GM19452 (cell line): ENCODE measurements around the gene IGBP1.
"Not testable (repeated sequence)": the region's sequence is repeated elsewhere in the genome, so short reads cannot be mapped to it uniquely, and the experiment has no call there.

Experiments used
- ATAC-seq: cut with Tn5 transposase; IDR thresholded peaks from one replicate; pipeline ENCODE4 v1.9.1; 2021; ENCODE audit not compliant: unreplicated experiment

IGBP1 gene

DNA sequence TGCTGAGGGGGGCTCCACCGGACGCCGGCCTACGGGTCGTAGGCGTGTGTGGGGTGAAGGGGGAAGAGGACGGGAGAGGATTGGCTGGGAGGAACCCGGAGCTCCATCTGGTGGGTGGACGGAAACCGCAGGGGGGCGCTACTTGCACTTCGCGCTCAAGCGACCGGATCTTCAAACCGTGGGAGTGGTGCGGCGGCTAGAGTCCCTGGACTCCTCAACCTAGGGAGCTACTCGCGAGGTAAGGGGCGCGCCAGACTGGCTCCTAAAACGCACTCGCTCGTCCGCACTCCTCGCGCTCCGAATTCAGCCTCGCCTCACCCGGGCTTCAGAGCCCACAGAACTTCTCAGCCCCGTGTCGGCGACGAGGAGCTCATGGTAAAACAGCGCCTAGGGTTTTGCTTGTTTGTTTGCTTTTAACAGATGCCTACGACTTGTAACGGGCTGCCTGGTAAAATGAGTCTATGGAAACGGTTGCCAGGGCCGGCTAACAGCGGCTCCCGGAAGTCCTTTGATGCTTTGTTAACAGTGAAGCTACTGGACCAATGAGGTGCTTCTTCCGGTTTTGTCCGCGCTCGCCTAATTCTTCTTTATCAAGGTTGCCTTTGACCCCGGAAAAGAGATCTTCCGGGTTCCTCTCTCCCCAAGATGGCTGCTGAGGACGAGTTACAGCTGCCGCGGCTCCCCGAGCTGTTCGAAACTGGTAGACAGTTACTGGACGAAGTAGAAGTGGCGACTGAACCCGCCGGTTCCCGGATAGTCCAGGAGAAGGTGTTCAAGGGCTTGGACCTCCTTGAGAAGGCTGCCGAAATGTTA, at the start of gene IGBP1:
TSS of gene IGBP1 (plus strand) at position 145 of the 813 bp plus-strand sequence. CDS start at position 646, 501 bp downstream.
- ATAC-seq: peak; percentile 90

DNA sequence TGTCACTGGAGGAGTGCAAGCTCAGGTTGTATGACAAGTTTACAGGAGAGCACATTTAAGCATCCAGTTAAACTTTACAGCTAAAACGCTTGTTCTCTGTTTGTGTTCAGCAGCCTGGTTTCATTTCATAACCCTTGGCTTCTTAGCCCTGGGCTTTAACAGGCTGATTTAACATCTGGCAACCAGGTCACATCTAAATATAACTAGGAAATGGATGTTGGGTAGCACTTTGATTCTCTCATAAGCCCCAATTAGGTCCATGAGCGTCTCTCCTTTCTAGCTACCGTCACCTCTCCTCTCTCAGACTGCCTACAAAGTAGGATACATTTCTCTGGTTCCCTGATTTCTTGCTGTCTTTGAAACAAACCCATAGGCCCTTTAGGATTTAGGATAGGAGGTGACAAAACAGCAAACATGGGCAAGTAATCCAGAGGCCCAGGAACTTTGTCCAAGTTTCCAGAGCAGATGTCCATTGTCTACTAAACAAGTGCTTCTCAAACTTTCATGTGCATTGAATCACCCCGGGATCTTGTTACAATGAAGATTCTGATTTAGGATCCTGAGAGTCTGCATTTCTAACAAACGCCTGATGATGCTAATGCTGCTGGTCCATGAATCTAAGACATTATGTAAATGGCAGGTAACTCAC, 48.5 kb upstream of the IGBP1 start:
- ATAC-seq: no peak

DNA sequence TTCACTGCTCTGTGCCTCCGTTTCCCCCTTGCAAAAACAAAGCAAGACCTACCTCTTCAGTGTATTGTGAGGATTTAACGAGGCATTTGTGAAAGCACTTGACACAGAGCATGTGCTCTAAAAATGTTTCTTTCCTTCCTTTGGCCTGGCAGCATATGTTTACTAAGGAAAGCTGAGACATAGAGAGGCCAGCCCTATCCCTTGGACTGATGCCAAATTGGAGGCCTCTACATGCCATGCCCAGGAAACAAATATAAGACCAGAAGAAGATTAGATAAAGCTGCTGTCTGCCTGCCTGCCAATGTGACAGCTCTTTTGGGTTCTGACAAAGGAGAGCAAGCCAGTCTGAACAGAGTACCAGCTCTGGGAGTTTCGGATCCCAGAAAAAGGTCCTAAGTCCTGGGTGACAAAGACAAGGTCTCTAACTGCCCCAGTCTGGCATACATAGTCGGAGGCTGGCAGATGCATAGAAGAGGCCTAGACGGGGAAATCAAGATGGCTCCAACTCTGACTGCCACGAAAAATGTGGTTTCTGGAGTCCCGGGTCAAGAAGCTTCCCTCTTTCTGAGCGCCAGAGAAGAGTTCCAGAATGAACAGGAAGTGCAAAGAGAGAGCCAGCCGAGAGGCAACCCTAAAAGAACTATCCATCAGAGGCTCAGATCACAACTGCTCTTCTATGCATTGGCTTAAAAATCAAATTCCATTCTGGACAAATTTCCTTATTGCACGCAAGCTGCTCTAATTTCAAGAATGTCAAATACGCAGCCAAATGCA, 45.2 kb upstream of the IGBP1 start:
- no peak for ATAC-seq

DNA sequence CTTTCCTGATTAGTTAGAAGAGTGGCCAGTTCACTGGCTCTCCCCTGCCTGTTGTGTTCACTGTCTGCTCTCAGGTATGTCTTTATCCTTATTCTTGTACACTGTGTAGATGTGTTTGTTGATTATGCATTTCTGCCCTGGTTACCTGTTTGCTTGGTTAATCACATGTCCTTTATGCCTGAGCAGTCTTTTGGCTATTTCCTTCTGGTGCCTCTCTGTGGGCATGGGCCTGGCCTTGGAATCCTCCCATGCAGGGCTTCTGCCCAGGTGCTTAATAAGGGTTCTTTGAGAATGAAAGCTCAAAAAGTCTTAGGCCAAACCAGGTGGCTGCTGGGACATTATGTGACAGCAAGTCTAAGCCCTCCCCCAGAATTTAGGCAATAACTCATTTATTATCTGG, 44.5 kb upstream of the IGBP1 start:
- no peak for ATAC-seq

DNA sequence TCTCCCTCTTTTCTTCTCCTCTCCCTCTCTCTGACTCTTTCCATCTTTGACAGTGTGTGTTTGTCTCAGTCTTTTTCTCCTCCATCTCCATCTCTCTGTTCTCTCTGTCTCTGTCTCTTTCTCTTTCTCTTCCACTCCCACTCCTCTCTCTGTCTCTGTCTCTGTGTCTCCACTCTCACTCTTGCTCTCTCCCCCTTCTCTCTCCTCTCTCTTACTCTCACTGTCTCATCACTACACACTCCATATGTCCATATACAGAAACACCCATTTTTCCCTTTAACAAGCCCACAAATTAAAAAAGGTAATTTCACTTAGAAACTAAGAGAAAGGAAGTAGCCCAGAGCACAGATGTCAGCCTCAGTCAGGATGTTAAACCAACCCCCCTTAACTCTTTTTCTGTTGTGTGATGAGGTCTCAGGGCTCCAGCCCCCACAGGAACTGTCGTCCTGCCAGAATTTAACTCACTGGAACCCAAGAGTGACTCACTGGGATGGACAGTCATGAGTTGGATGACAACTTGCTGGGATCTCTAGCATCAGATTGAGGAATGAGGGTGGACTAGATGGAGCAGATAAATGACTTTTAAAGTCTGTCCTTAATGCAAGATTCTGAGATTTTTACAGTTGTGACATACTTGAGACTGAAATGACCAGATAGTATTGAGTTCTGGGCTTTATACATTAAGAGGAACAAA, 43.5 kb upstream of the IGBP1 start:
- ATAC-seq: no peak

DNA sequence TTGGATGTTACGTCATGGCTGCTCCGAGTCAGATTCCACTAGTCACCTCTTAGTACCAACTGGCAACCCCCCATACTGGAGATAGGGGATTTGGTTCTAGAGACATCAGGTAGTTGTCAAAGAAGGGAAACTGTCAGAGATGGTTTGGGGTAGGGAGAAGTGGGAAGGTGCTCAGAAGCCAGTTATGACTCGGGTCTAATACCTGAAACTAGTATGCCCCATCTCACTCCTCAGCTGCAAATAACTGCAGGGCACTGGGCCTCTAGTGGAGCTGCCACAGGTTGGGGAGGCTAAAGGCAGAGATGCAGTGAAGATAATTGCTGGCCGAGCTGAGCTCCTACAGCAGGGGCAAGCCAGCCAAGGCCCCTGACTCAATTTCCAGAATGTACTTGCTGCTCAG, 41.0 kb upstream of the IGBP1 start:
- no peak for ATAC-seq

DNA sequence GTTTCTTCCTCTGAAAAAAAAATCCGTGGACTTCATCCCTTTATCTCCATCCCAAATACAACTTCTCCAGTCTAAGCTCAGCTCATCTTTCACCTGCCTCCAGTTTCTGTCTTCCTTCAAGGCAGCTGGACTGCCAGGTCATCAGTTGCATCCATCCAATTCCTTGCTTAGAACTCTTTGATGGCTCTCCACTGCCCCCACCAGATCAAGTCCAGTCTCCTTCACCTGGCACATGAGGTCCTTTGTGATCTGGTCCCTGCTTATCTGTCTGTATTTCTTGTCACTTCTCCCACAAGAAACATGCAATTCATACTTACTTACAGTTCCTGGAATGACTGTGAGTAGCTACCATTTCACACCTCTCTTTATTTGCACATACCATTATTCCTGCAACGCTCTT, 37.2 kb upstream of the IGBP1 start:
- no peak for ATAC-seq

DNA sequence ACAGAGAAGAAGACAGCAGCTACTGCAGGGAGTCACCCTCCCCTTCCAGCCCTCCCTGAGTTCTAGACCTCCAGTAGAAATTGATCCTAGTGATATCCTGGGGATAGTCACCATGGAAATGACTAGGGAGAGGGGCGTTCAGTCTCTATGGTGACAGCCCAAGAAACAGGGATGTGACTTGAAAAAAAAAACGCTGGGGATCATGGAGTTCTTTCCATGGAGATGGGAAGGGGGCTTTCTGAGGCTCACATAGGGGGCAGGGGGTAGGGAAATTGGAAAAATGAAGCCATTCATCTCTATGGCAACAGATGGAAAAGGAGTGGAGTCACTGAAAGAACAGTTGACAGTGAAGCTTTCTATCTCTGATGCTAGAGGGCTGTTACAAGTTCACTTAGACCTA, 28.0 kb upstream of the IGBP1 start:
- ATAC-seq: no peak

DNA sequence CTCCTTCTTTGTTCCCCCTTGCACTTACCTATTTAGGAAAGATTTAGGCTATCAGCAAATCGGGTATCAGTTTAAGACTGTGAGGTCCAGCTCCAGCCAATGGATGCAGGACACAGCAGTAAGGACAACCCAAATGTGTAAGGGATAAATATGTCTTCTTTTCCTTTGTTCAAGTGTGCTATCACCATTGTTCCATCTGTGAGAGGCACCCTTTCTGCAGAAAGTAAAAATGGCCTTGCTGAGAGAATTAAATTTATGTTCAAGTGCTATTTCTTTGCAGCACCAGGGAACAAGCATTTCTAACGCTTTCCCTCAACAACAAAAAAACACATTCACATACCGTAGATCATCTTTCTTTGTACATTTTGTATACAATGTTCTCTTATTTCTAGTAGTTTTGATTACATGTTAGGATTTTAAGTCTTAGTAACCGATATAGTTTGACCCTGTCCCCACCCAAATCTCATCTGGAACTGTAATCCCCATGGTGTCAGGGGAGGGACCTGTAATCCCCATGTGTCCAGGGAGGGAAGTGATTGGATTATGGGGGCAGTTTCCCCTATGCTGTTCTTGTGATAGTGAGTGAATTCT, 21.7 kb upstream of the IGBP1 start:
- not testable (repeated sequence) for ATAC-seq

DNA sequence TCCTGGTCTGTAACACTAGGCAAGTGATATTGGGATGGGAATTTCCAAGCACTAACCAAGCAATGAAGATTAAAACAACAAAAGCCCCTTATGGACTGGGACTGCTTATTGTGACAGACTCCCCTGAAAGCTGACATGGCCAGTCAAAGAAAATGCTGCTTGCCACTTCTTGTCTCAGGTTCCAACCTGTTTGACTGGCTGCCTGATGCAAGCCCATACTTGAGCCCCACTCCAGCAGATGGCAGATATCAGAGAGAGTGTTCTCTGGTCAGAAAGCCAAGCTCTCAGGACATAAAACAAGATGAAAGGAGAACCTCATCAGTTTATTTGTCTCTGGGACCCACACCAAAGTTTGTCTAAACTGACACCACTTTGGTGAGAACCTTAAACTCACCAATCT, 15.5 kb upstream of the IGBP1 start:
- no peak for ATAC-seq

DNA sequence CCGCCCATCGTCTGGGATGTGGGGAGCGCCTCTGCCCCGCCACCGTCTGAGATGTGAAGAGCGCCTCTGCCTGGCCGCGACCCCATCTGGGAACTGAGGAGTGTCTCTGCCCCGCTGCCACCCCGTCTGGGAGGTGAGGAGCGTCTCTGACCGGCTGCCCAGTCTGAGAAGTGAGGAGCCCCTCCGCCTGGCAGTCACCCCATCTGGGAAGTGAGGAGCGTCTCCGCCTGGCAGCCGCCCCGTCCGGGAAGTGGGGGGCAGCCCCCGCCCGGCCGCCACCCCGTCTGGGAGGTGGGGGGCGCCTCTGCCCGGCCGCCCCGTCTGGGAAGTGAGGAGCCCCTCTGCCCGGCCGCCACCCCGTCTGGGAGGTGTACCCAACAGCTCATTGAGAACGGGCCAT, 10.2 kb upstream of the IGBP1 start:
- not testable (repeated sequence) for ATAC-seq

DNA sequence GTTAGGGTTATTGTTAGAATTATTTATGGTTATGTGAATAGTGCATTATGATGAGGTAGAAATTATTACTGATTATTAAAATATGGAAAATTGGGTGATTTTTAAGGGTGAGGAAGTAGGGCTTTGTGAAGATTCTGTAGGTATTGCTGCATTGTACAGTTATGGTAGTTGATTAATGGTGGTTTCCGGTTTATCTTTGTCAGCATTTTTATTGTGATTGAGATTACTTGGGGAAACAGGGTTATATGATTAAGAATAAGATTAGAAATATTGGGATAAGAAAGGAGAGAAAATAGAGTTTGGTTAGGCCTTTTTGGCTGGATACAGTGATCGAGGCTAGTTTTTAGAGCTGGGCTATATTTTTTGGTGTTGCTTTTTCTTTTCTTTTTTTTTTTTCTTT, 8.6 kb upstream of the IGBP1 start:
- ATAC-seq: no peak

DNA sequence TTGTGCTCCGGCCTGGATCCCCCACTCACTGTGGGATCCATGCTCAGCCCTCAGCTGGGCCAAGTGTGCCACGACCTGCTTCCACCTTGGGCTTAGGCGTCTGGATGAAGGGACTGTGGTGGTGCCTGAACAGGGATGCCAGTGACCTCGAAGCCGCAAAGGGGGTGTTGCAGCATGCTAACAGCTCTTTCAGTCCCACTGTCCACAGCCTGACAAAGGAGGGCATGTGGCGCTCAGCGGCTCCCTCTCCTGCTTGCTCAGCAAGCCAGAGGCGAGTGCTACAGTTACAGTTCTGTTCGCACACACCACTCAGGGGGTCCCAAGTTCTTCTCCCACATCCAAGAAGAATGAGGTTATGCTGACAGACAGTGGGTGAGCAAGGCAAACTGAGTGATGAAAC, 5.2 kb upstream of the IGBP1 start:
- no peak for ATAC-seq

DNA sequence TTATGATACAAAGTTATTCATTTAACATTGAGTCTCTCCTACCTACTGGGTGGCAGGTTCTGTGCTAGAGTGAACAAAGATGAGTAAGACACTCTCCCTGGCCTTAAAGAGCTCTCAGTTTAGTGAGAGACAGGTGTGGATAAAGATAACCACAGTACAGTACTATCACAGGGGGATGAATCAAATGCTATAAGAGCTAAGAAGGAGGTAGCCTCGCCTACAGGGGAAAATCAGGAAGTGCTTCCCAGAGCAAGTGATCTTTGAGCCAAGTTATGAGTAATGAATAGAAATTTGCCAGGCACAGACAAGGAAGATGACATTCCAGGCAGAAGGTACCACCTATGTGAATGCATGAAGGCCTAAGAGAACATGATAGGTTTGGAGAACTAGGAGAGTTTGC, 3.4 kb upstream of the IGBP1 start:
- no peak for ATAC-seq

DNA sequence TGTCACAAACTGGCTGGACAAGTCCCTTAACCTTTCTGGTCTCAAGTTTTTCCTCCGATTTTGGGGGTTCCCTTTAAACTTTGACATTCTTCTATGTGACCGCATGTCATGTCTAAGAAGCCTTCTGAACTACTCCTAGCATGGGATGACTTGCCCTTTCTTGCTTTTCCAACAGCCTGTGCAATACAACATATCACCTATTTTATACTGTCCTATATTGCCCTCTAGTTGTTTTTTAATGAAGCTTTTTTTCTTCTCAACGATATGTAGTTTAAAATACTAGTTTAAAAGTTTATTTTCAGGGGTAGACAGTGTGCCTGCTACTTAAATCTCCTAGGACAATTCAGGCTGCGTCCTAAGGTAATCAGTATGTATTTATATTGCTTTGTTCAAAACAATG, 1.0 kb upstream of the IGBP1 start:
- no peak for ATAC-seq

DNA sequence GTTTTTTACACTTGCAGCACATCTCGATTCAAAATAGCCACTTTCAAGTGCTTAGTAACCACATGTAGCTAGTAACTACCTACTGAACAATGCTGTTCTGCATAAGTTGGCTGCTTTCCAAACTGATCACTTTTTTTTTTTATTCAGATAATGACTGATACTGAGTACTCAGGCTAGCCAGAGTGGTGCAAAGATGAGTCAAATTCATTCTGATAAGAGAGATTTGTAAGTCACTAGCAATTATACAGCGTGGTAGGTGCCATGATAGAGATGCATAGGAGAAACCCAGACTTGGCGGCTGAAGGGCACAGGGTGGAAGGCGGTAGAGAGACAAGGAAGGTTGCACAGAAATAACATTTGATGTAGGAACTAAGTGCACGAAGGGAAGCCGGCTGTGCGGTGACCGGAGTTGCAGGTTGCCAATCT, 357 bp upstream of the IGBP1 start:
- peak; percentile 18 for ATAC-seq

DNA sequence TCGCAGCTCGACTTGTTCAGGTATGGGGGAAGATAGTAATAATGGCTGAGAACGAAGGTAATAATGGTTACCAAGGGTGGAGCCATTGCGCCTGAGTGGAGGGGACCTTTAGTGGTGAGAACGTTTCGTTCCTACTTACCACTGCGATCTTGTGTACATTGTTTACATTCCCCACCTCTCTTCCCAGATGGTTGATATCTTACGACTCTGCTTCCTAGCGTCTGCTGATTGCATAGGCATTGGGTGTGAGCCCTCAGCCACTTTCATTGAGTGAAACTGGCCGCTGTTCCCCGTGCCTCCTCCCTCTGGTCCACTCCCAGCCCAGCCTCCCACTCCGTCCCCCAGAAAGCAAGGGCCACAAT, 850 bp downstream of the IGBP1 start:
- peak; percentile 23 for ATAC-seq

DNA sequence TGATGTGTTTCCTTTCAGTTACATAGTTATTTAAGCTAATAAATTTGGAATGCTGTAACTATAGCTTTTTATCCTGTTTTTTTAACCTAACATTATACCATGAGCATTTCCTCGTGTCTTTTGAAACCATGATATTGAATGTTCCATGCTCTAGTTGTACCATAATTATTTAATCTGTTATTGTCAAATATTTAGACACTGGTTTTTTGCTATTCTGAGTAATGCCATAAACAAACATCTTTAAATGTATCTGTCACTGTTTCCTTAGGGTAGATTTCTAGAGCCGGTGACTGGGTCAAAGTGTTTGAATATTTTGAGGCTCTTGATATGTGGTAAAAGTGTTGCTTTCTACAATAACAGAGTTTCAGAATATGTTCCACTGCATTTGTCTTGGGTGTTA, 5.4 kb downstream of the IGBP1 start:
- ATAC-seq: no peak

DNA sequence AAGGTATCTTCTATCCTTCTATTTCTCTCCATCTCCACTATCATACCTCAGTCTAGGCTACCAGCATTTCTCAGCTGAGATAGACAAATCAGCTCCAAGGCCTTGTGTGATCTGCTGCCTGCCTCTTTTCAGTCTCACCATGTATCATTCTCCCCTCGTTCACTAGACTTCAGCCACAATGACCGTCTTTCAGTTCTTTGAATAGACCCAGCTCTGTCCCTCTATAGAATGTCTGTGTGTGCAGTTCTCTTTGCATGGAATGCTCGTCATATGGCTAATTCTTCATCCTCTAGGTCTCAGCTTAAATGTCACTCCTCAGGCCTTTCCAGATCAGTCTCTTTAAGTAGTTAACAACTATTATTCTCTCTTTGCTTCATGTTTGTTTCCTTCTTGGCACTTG, 6.5 kb downstream of the IGBP1 start:
- ATAC-seq: no peak

DNA sequence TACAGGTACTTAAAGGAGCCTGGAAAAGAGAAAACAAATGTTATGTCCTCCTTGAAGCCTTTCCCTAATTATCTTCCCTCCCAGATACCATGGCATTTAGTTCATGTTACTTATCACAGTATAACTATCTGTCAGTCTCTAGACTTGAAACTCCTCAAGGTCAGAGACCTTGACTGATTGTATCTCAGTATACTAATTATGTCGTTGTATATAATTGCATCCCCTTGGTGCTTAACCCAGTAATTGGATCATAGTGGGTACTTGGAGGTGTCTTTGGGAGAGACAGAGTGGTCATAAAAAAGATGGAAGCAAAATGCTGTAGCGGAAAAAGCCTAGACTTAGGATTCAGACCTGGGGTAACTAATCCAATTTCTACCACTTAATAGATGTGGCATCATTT, 8.1 kb downstream of the IGBP1 start:
- no peak for ATAC-seq
